ENCODE results near the gene URGCP.

DNA sequence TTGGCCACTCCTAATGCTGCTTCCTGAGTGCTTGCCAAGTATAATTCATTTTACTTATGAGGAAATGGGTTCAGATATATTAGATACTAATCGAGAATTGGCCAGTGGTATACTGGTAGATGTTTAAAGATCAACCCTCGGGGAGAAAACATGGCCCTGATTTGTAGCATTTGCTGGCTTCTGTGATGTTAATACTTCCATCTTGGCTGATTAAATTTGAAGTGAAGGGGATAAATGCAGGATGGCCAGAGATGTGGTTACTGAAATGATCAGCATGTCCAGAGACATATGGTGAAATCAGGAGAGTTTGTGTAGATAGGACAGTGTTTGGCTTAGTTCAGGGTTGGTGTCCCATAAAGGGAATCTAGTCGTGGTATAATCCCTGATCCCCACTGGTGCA, 31.0 kb upstream of the URGCP start:
- TF ChIP-seq, protein P1, sequence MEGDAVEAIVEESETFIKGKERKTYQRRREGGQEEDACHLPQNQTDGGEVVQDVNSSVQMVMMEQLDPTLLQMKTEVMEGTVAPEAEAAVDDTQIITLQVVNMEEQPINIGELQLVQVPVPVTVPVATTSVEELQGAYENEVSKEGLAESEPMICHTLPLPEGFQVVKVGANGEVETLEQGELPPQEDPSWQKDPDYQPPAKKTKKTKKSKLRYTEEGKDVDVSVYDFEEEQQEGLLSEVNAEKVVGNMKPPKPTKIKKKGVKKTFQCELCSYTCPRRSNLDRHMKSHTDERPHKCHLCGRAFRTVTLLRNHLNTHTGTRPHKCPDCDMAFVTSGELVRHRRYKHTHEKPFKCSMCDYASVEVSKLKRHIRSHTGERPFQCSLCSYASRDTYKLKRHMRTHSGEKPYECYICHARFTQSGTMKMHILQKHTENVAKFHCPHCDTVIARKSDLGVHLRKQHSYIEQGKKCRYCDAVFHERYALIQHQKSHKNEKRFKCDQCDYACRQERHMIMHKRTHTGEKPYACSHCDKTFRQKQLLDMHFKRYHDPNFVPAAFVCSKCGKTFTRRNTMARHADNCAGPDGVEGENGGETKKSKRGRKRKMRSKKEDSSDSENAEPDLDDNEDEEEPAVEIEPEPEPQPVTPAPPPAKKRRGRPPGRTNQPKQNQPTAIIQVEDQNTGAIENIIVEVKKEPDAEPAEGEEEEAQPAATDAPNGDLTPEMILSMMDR (conservative IDR thresholded peaks at IDR 0.05; ENCODE audit: low read depth, low read length) = no peak
- TF ChIP-seq EZH2phosphoT487 (IDR thresholded peaks at IDR 0.05; ENCODE audit: borderline replicate concordance, low read length) = no peak
